K562 (cell line): Measurements from ENCODE around the gene CACNA1A. TPM values are rescaled to one million over a fixed set of nuclear protein-coding genes. Genes with fewer than 3 reads are reported as not detected.

Experiments
- ATAC-seq: fragments of 200-7000 bp; cut with Tn5 transposase; 3 replicates; pipeline ENCODE4 v1.9.1; 2020; ENCODE audit warnings: moderate library complexity
- BruUV-seq: library from RNA; stranded (reverse); fragments of 400-500 nt; replicated peaks from 2 replicates; lab custom pipeline; 2021; lab: Mats Ljungman, UMichigan
- CTCF ChIA-PET: fragments of 300-600 bp; formaldehyde crosslinking; extraction: SDS; loops from one replicate; lab custom pipeline; 2021; ENCODE audit warnings: low intra/inter-chr PET ratio; lab: Yijun Ruan, JAX
- POLR2A ChIA-PET: fragments of 300-600, 350-650 bp; sonication (Branson Sonifier 250); formaldehyde crosslinking; extraction: SDS; loops from one replicate; lab custom pipeline; 2021; ENCODE audit warnings: antibody characterized with exemption, inconsistent platforms; lab: Yijun Ruan, JAX
- DNase-seq, 4 experiments: peaks; one replicate each; pipeline versions ENCODE4 v3.0.0 to v3.0.0-alpha.2; 2011 to 2018; ENCODE audit warnings: low spot score in 3 of 4, mixed read lengths in 3 of 4; ENCODE audit errors: extremely low read depth in 1 of 4
- FAIRE-seq: peaks from 2 replicates; lab custom pipeline; 2011; peaks lifted over from hg19 to GRCh38; lab: Jason Lieb, UNC
- H2AFZ ChIP-seq: 2 replicates; pipeline ENCODE4 v1.6.0; 2011; ENCODE audit warnings: low read depth, low read length, control low read depth, inconsistent platforms
- H3K27ac ChIP-seq: fragments of 200-600 bp; 3 replicates; pipeline ENCODE4 v1.8.0; 2011; ENCODE audit warnings: low read depth, mild to moderate bottlenecking, control low read depth, inconsistent platforms, low read length, moderate library complexity, mixed read lengths; ENCODE audit errors: extremely low read depth
- H3K27me3 ChIP-seq, 2 experiments: fragments of 300-600 bp in 1 of 2; 2 replicates in 1 of 2; 3 replicates in 1 of 2; pipeline versions ENCODE4 v1.6.0 to v1.8.0; 2011; ENCODE audit warnings: inconsistent platforms in 2 of 2, low read length in 2 of 2, mild to moderate bottlenecking in 1 of 2, mixed read lengths in 1 of 2, moderate library complexity in 1 of 2; ENCODE audit not compliant: control insufficient read depth in 2 of 2, insufficient read depth in 2 of 2
- H3K36me3 ChIP-seq: fragments of 300-600 bp; 3 replicates; pipeline ENCODE4 v1.8.0; 2011; ENCODE audit warnings: mild to moderate bottlenecking, low read length, inconsistent platforms; ENCODE audit not compliant: control insufficient read depth, insufficient read depth
- H3K4me1 ChIP-seq, 2 experiments: fragments of 200-600 bp in 1 of 2; replicated peaks in 1 of 2; 2 replicates in 1 of 2; 3 replicates in 1 of 2; pipeline versions ENCODE4 v1.5.1 to v1.8.0; 2011; ENCODE audit warnings: inconsistent platforms in 2 of 2, low read length in 2 of 2, mild to moderate bottlenecking in 1 of 2, mixed read lengths in 1 of 2, moderate library complexity in 1 of 2; ENCODE audit not compliant: control insufficient read depth in 2 of 2, insufficient read depth in 2 of 2
- H3K4me2 ChIP-seq: 2 replicates; pipeline ENCODE4 v1.6.1; 2011; ENCODE audit warnings: low read length, control low read depth, inconsistent platforms, mixed read lengths; ENCODE audit not compliant: insufficient read depth
- H3K4me3 ChIP-seq: fragments of 200-600 bp; sonication (generic), shearing (Covaris generic); 2 replicates; pipeline ENCODE4 v1.5.1; 2016; ENCODE audit warnings: control low read depth, inconsistent platforms
- H3K79me2 ChIP-seq: fragments of 200-600 bp; 3 replicates; pipeline ENCODE4 v1.8.0; 2011; ENCODE audit warnings: low read length, inconsistent platforms; ENCODE audit not compliant: control insufficient read depth, insufficient read depth
- H3K9ac ChIP-seq, 2 experiments: 2 replicates each; pipeline versions ENCODE4 v1.6.0 to v1.6.1; 2011; ENCODE audit warnings: low read depth in 2 of 2, low read length in 2 of 2, control low read depth in 1 of 2, inconsistent platforms in 1 of 2, mild to moderate bottlenecking in 1 of 2, mixed read lengths in 1 of 2; ENCODE audit not compliant: insufficient read depth in 1 of 2
- H3K9me1 ChIP-seq: one replicate; pipeline ENCODE4 v1.6.0; 2011; ENCODE audit warnings: inconsistent platforms, mild to moderate bottlenecking, low read length, moderate library complexity; ENCODE audit not compliant: control insufficient read depth, insufficient read depth
- H3K9me3 ChIP-seq: replicated peaks from 2 replicates; pipeline ENCODE4 v1.5.1; 2011; ENCODE audit warnings: low read depth, low read length, inconsistent platforms; ENCODE audit not compliant: control insufficient read depth, insufficient read depth
- H4K20me1 ChIP-seq: replicated peaks from 2 replicates; pipeline ENCODE4 v1.6.1; 2011; ENCODE audit warnings: low read length, inconsistent platforms, mixed read lengths; ENCODE audit not compliant: control insufficient read depth, insufficient read depth
- AFF1 ChIP-seq, 2 experiments: fragments of 450-650 bp; IDR thresholded peaks; 2 replicates each; pipeline ENCODE4 v1.6.1; 2018; ENCODE audit warnings: mild to moderate bottlenecking in 2 of 2, low read depth in 1 of 2; ENCODE audit not compliant: partially characterized antibody in 2 of 2
- CSDE1 ChIP-seq, 2 experiments: fragments of 450-650 bp; IDR thresholded peaks; 2 replicates each; pipeline ENCODE4 v1.6.1; 2016; ENCODE audit warnings: mild to moderate bottlenecking in 1 of 2
- EHMT2 ChIP-seq: fragments of 450-650 bp; IDR thresholded peaks from 2 replicates; pipeline ENCODE4 v1.6.1; 2018; ENCODE audit warnings: antibody characterized with exemption
- HDAC2 ChIP-seq: fragments of 450-650 bp; IDR thresholded peaks from 2 replicates; pipeline ENCODE4 v1.6.1; 2016; ENCODE audit warnings: mild to moderate bottlenecking
- HLTF ChIP-seq: fragments of 450-650 bp; IDR thresholded peaks from 2 replicates; pipeline ENCODE4 v1.6.1; 2016
- IRF2 ChIP-seq: sonication (generic); formaldehyde crosslinking; IDR thresholded peaks from 2 replicates; pipeline ENCODE4 v1.8.1; 2022; ENCODE audit warnings: mild to moderate bottlenecking, missing genetic modification reagents
- LEF1 ChIP-seq: fragments of 450-650 bp; IDR thresholded peaks from 2 replicates; pipeline ENCODE4 v1.6.1; 2016; ENCODE audit warnings: mild to moderate bottlenecking
- MEIS2 ChIP-seq: fragments of 450-650 bp; IDR thresholded peaks from 2 replicates; pipeline ENCODE4 v1.6.1; 2014; ENCODE audit warnings: mild to moderate bottlenecking; ENCODE audit not compliant: partially characterized antibody
- PATZ1 ChIP-seq: fragments of 250-450 bp; sonication (Bioruptor Pico); IDR thresholded peaks from 2 replicates; pipeline ENCODE4 v1.5.0; 2020; ENCODE audit warnings: mild to moderate bottlenecking, borderline replicate concordance
- RBM15 ChIP-seq: fragments of 200-400 bp; formaldehyde crosslinking; IDR thresholded peaks from 2 replicates; pipeline ENCODE4 v1.6.1; 2018; ENCODE audit warnings: mild to moderate bottlenecking, low read length, moderate library complexity; ENCODE audit not compliant: insufficient read depth
- TBP ChIP-seq: optimal IDR thresholded peaks from 2 replicates; pipeline ENCODE3; 2011; ENCODE audit warnings: low read depth, low read length, improper control_type of control experiment
- U2AF2 ChIP-seq: fragments of 200-400 bp; formaldehyde crosslinking; optimal IDR thresholded peaks from 2 replicates; pipeline ENCODE3; 2017; ENCODE audit warnings: low read depth, mild to moderate bottlenecking, low read length
- XRCC3 ChIP-seq: fragments of 450-650 bp; IDR thresholded peaks from 2 replicates; pipeline ENCODE4 v1.6.1; 2017; ENCODE audit warnings: mild to moderate bottlenecking, moderate library complexity
- ZNF518B ChIP-seq: fragments of 250-450 bp; sonication (Bioruptor Pico); IDR thresholded peaks from 2 replicates; pipeline ENCODE4 v1.5.0; 2021; ENCODE audit warnings: mild to moderate bottlenecking, moderate library complexity
- WGBS: fragments of 100-300 bp; shearing (Covaris generic); methylation state at CpG from one replicate; pipeline ENCODE4 v1.1.6; 2016; ENCODE audit warnings: low coverage, mixed read lengths; ENCODE audit not compliant: insufficient coverage; ENCODE audit errors: missing lambda C conversion rate; 5-methylcytosine and 5-hydroxymethylcytosine counted together
- in situ Hi-C: fragments of 300-500 bp; cut with MboI; formaldehyde crosslinking; loops from 4 replicates; pipeline ENCODE4 v1.15.0; 2018; ENCODE audit warnings: inconsistent platforms, mixed read lengths
- intact Hi-C: fragments of 100-400 bp; cut with micrococcal nuclease; formaldehyde crosslinking; loops from 2 replicates; pipeline ENCODE4 v1.14.2; 2022
- polyA plus RNA-seq, 8 experiments: library from polyadenylated mRNA; depleted of rRNA in 4 of 8; stranded (reverse) in 5 of 8; unstranded in 3 of 8; fragments of >200 nt; fragmentation: Nextera tagmentation in 2 of 8; fragmentation: Illumina TruSeq in 1 of 8; extraction: Ambion mirVana in 2 of 8; extraction: Trizol in 1 of 8; gene quantifications; 2 replicates each; pipeline versions ENCODE4 v1.2.1 to v1.2.3, GENCODE V29; 2011 to 2014; ENCODE audit warnings: inconsistent platforms in 1 of 8, missing spikeins in 1 of 8
- total RNA-seq, 7 experiments: library from RNA; depleted of rRNA in 6 of 7; stranded (reverse); fragments of >200 nt in 6 of 7; fragmentation: Illumina TruSeq in 2 of 7; extraction: Trizol in 2 of 7; gene quantifications; 2 replicates each; pipeline versions ENCODE4 v1.2.1 to v1.2.3, GENCODE V29; 2011 to 2021; ENCODE audit warnings: low replicate concordance in 1 of 7

Gene CACNA1A
- total and polyA plus RNA-seq, 9 of the 15 experiments (the other 6 are each of a cell fraction or from before 2014, with no cell fraction given), result 0.03 to 0.20 (median 0.09) TPM; not detected in 1

- TF ChIP-seq ZNF518B (CRISPR knock-in tag) (no peak), RBM15 (no peak), HDAC2 (no peak), PATZ1 (no peak), TBP (no peak)
Observed at GRCh38 chr19:13466697-13467096, 39.6 kb downstream of the CACNA1A start (continued).

GRCh38 chr19:13463296-13463695, 43.0 kb downstream of the CACNA1A start:
- H3K9me3 ChIP-seq, result no peaks in the 10 kb centered on the region
- H2AFZ ChIP-seq, result no peak overlapping the region
- H3K9me1 ChIP-seq, result no peaks in the 10 kb centered on the region
- ATAC-seq (no peak), FAIRE-seq (no peak), DNase-seq (peak; percentile 28 to 60 (median 48))
- no peak overlapping the region for H3K9ac ChIP-seq
- intact Hi-C loops, result no loop called here
- no peak overlapping the region for H3K4me3 ChIP-seq
- H3K27me3 ChIP-seq, result peaks cover 9 to 26% of the 10 kb centered on the region in 2 experiments; a peak in 4 of 5 replicates
- no peaks in the 10 kb centered on the region for H3K4me1 ChIP-seq
- H3K27ac ChIP-seq, result no peak overlapping the region
- no peaks in the 10 kb centered on the region for H3K79me2 ChIP-seq
- POLR2A ChIA-PET, result no interaction called here
- H3K36me3 ChIP-seq, result no peaks in the 10 kb centered on the region
- H4K20me1 ChIP-seq, result peaks cover 17% of the 10 kb centered on the region; the same call in 1 of the 2 replicates
- in situ Hi-C loops, result no loop called here
- no peak overlapping the region for H3K4me2 ChIP-seq
- CTCF ChIA-PET, result no interaction called here
- 0% methylated on average over 6 of the region's 6 CpGs for WGBS
- BruUV-seq, result no TSS peak
- TF ChIP-seq AFF1 (IDR thresholded peaks at IDR 0.05; ENCODE audit: low read depth in 1 of 2, partially characterized antibody in 2 of 2) (peak in 1 of 2 experiments; percentile 74), MEIS2 (no peak), IRF2 (CRISPR knock-in tag) (no peak), CSDE1 (IDR thresholded peaks at IDR 0.05) (no peak), U2AF2 (no peak), LEF1 (no peak), XRCC3 (no peak), HLTF (no peak), EHMT2 (peak; percentile 97)
